ENCODE measurements around the gene MACROD2. TPM values are rescaled to one million over a fixed set of nuclear protein-coding genes. Genes with fewer than 3 reads are reported as not detected.

The MACROD2 gene
- total RNA-seq, 1 donor from 2014 or later: not detected

DNA sequence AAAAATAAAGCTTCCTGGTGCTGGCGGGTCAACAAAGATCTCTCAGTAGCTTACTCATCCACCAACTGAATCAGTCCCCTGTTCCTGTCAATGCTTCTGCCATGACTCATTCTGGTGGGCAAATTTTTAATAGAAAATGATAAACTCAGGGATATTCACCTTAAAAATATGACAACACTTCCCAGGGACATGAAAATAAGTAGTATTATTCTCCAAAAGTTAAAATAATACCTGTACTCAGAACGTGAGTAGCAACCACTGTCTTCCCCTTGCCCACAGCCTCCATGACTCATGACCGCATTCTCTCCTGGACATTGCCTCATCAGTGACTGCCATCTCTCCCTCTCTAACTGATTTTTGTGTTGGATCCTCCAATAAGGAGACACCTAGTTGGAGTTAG is 2025.7 kb downstream of the MACROD2 start:
- intact Hi-C loops (cut with micrococcal nuclease): no loop called here
- DNase-seq (ENCODE audit: low spot score): no peak
- H3K4me3 Mint-ChIP-seq: no peak overlapping the region
- H3K36me3 Mint-ChIP-seq (ENCODE audit: low read depth): no peaks in the 10 kb centered on the region
- no peaks in the 10 kb centered on the region for H3K27me3 Mint-ChIP-seq (ENCODE audit: insufficient read depth)
- H3K4me1 Mint-ChIP-seq (ENCODE audit: low read depth): no peaks in the 10 kb centered on the region
- H3K27ac Mint-ChIP-seq: no peak overlapping the region
- peaks cover 7% of the 10 kb centered on the region for H3K9me3 Mint-ChIP-seq

DNA sequence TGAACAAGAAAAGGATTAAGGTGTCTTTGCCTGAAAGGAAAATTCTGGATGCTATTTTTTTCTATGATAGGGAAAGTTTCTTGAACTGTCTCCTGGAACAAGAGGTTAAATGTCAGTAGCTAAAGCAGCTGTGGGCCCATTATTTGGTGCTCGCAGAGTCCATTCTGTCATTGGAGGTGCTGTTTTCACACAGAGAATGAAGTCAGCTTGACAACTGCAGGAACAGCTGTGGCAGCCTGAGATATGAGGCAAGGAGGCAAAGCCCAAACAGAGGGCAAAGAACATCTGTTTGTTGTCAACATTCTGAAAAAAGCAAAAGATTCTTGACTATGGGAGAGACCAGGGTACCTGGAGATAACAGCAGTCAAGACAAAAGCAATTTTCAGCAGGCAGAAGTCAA is 2029.8 kb downstream of the MACROD2 start:
- H3K36me3 Mint-ChIP-seq (ENCODE audit: low read depth): no peaks in the 10 kb centered on the region
- H3K27ac Mint-ChIP-seq: no peak overlapping the region
- intact Hi-C loops (cut with micrococcal nuclease): no loop called here
- no peaks in the 10 kb centered on the region for H3K27me3 Mint-ChIP-seq (ENCODE audit: insufficient read depth)
- H3K4me3 Mint-ChIP-seq: no peak overlapping the region
- H3K9me3 Mint-ChIP-seq: peaks cover 8% of the 10 kb centered on the region
- no peaks in the 10 kb centered on the region for H3K4me1 Mint-ChIP-seq (ENCODE audit: low read depth)
- DNase-seq (ENCODE audit: low spot score): no peak

DNA sequence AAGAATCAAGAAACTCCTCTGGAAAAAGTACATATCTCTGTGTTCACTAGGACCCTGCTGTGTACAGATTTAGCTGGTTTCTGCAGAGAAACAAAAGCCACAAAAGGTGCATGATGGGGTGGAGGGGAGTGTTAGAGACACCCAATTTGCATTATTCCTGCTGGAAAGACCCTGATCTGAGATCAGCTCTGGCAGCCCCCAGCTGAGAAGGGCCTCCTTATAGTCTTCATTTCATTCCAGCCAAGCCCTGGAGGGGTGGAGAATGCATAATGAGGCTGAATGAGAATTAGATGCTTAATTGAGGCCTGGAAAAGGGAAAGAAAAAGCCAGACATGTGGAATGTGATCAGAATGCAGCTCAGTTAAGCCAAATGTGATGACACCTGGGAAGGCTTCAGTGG is 2032.4 kb downstream of the MACROD2 start:
- no peaks in the 10 kb centered on the region for H3K4me1 Mint-ChIP-seq (ENCODE audit: low read depth)
- intact Hi-C loops (cut with micrococcal nuclease): no loop called here

DNA sequence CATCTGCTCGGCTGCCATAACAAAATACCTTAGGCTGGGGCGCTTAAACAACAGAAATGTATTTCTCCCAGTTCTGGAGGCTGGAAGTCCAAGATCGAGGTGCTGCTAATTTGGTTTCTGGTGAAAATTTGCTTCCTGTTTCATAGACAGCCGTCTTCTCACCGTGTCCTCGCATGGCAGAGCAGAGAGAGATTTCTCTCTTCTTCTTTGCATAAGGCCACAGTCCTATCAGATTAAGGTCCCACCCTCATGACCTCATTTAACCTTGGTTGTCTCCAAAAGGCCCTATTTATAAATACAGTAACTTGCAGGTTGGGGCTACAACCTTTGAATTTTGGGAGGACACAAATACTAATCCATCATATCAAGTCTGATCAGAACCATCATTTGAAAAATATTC is 2033.6 kb downstream of the MACROD2 start:
- H3K9me3 Mint-ChIP-seq: peaks cover 5% of the 10 kb centered on the region
- no peak overlapping the region for H3K27ac Mint-ChIP-seq
- H3K4me3 Mint-ChIP-seq: no peak overlapping the region
- H3K27me3 Mint-ChIP-seq (ENCODE audit: insufficient read depth): no peaks in the 10 kb centered on the region
- H3K36me3 Mint-ChIP-seq (ENCODE audit: low read depth): no peaks in the 10 kb centered on the region
- H3K4me1 Mint-ChIP-seq (ENCODE audit: low read depth): no peaks in the 10 kb centered on the region
- intact Hi-C loops (cut with micrococcal nuclease): no loop called here
- DNase-seq (ENCODE audit: low spot score): no peak

More for the DNA sequence above, 2032.4 kb downstream of the MACROD2 start:
- no peak for DNase-seq (ENCODE audit: low spot score)
- Mint-ChIP-seq H3K27me3 (ENCODE audit: insufficient read depth) (no peaks in the 10 kb centered on the region), H3K9me3 (peaks cover 9% of the 10 kb centered on the region), H3K36me3 (ENCODE audit: low read depth) (no peaks in the 10 kb centered on the region), H3K27ac (no peak overlapping the region), H3K4me3 (no peak overlapping the region)

DNA sequence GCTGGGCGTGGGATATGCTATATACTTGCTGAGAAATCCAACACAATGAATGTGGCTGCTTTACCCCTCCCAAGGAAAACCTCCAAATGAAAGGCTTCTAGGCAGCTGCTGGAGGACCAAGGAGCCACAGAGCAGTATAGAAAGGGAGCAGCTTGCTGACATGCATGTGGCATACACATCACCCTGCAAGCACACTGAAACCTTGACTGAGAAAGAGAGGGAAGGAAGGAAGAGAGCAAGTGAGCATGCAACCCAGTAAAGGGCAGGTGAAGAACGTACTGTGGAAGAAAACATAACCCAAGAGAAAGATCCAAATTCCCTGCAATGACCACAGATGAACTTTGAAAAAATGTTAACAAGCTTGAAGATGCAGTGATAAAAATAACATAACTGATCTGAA is 2034.9 kb downstream of the MACROD2 start:
- Mint-ChIP-seq H3K27ac (no peak overlapping the region), H3K36me3 (ENCODE audit: low read depth) (no peaks in the 10 kb centered on the region), H3K9me3 (peaks cover 5% of the 10 kb centered on the region), H3K4me3 (no peak overlapping the region), H3K4me1 (ENCODE audit: low read depth) (no peaks in the 10 kb centered on the region), H3K27me3 (ENCODE audit: insufficient read depth) (no peaks in the 10 kb centered on the region)
- intact Hi-C loops (cut with micrococcal nuclease): no loop called here
- DNase-seq (ENCODE audit: low spot score): no peak

DNA sequence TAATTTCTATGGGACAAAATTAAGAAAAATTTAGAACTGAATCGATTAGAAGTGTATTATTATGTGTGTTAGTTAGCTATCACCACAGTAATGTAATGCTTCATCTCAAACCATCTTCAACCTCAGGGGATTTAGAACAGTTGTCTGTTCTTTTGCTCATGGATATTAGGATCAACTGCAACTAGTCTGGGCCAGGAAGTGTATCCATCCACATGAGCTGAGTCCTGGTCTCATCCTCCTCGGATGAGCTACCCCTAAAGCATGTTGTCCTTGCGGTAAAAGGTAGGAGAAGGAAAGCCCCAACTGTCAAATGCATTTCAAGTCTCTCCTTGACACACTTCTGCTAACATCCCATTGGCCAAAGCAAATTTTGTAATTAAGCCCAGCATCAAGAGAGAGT is 2040.3 kb downstream of the MACROD2 start:
- intact Hi-C loops (cut with micrococcal nuclease): no loop called here
- H3K27me3 Mint-ChIP-seq (ENCODE audit: insufficient read depth): no peaks in the 10 kb centered on the region
- H3K4me3 Mint-ChIP-seq: no peak overlapping the region
- H3K9me3 Mint-ChIP-seq: no peaks in the 10 kb centered on the region
- no peak overlapping the region for H3K27ac Mint-ChIP-seq
- H3K4me1 Mint-ChIP-seq (ENCODE audit: low read depth): no peaks in the 10 kb centered on the region
- H3K36me3 Mint-ChIP-seq (ENCODE audit: low read depth): no peaks in the 10 kb centered on the region
- no peak for DNase-seq (ENCODE audit: low spot score)

DNA sequence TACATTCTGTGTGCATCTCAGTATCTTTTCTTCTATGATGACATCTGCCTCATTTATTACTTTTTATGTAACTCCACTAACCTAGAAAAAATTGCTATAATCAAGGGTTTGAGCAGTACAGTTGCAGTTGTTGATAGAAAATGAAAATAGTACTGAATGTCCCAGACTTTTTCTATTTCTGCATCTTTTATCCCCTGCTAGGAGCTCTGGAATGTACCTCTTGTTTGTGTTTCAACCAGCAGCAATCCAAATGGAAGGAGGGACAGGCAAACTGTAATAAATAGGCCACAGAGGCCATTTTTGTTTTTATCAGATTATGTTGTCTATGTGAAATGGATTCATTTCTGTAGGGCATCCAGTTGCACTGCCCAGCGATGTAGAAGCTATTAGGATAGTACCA is 2041.0 kb downstream of the MACROD2 start:
- intact Hi-C loops (cut with micrococcal nuclease): no loop called here
- DNase-seq (ENCODE audit: low spot score): no peak
- H3K27me3 Mint-ChIP-seq (ENCODE audit: insufficient read depth): no peaks in the 10 kb centered on the region
- no peak overlapping the region for H3K4me3 Mint-ChIP-seq
- no peaks in the 10 kb centered on the region for H3K36me3 Mint-ChIP-seq (ENCODE audit: low read depth)
- no peaks in the 10 kb centered on the region for H3K9me3 Mint-ChIP-seq
- H3K4me1 Mint-ChIP-seq (ENCODE audit: low read depth): no peaks in the 10 kb centered on the region
- no peak overlapping the region for H3K27ac Mint-ChIP-seq

DNA sequence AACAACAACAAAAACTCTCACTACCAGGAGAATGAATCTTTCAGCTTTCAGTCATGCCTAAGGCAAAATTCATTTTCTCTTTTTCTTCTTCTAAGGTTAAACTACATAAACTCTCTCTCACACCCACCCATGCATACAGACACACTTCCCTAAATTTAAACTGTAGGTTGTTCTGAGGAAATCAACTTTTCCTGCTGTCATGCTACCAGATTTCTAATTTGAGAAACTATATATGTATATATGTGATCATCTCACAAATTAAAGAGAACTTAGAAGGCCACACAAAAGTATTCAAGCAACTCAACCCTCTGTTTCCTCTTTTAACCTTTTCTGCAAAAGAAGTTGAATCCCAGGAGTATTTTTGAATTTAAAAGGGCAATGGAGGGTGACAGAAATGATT is 2045.4 kb downstream of the MACROD2 start:
- Mint-ChIP-seq H3K27ac (no peak overlapping the region), H3K9me3 (no peaks in the 10 kb centered on the region), H3K4me1 (ENCODE audit: low read depth) (no peaks in the 10 kb centered on the region), H3K4me3 (no peak overlapping the region), H3K36me3 (ENCODE audit: low read depth) (no peaks in the 10 kb centered on the region), H3K27me3 (ENCODE audit: insufficient read depth) (no peaks in the 10 kb centered on the region)
- no peak for DNase-seq (ENCODE audit: low spot score)
- intact Hi-C loops (cut with micrococcal nuclease): no loop called here

DNA sequence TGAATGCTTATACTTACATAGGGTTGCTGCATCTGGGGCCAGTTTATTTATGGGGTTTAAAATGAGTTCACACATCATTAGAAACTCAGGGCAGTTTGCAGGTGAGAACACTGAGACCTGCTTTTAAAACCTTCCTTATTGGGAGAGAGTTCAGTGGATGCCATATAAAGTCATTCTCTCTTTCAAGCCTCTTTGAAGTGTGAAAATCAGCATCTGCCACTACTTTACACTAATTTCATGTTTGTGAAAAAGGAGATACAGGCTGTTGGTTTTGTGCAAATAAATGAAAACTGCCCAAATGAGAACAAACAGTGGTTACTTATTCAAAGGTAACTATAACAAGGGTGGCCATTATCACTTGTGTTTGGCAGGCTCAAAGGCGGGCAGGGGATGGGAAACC is 2047.4 kb downstream of the MACROD2 start:
- Mint-ChIP-seq H3K27ac (no peak overlapping the region), H3K4me3 (no peak overlapping the region), H3K36me3 (ENCODE audit: low read depth) (no peaks in the 10 kb centered on the region), H3K27me3 (ENCODE audit: insufficient read depth) (no peaks in the 10 kb centered on the region), H3K9me3 (no peaks in the 10 kb centered on the region), H3K4me1 (ENCODE audit: low read depth) (no peaks in the 10 kb centered on the region)
- no peak for DNase-seq (ENCODE audit: low spot score)
- intact Hi-C loops (cut with micrococcal nuclease): no loop called here

DNA sequence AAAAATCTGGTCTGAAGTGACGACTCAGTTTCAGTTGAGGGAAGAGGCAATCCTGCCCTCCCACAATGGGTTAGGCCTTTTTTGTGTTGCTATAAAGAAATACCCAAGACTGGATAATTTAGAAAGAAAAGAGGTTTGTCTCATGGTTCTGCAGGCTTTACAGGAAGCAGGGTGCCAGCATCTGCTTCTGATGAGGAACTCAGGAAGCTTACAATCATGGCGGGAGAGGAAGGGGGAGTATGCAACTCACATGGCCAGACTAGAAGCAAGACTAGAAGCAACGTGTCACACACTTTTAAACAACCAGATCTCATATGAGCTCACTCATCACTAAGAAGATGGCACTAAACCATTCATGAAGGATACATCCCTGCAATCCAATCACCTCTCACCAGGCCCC is 2048.6 kb downstream of the MACROD2 start:
- Mint-ChIP-seq H3K4me1 (ENCODE audit: low read depth) (no peaks in the 10 kb centered on the region), H3K27me3 (ENCODE audit: insufficient read depth) (no peaks in the 10 kb centered on the region), H3K27ac (no peak overlapping the region), H3K36me3 (ENCODE audit: low read depth) (no peaks in the 10 kb centered on the region), H3K9me3 (no peaks in the 10 kb centered on the region), H3K4me3 (no peak overlapping the region)
- intact Hi-C loops (cut with micrococcal nuclease): no loop called here
- DNase-seq (ENCODE audit: low spot score): no peak

DNA sequence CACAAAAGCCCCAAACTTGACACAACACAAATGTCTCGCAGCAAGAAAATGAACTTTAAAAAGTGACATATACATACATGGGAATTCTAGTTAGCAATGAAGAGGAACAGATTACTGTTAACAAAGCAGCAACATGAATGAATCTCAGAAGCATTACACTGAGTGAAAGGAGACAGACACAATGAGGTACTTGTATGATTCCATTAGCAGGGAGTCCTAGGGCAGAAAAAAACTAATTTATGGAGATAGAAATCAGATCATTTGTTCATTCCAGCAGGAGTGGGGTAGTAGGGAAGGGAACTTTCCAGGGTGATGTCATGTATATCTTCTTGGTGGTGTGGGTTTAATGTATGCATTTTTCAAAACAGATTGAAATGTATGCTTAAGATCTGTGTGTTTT is 2053.6 kb downstream of the MACROD2 start:
- H3K4me1 Mint-ChIP-seq (ENCODE audit: low read depth): no peaks in the 10 kb centered on the region
- H3K27ac Mint-ChIP-seq: no peak overlapping the region
- H3K4me3 Mint-ChIP-seq: no peak overlapping the region
- no peak for DNase-seq (ENCODE audit: low spot score)
- intact Hi-C loops (cut with micrococcal nuclease): no loop called here
- no peaks in the 10 kb centered on the region for H3K36me3 Mint-ChIP-seq (ENCODE audit: low read depth)
- no peaks in the 10 kb centered on the region for H3K9me3 Mint-ChIP-seq
- no peaks in the 10 kb centered on the region for H3K27me3 Mint-ChIP-seq (ENCODE audit: insufficient read depth)

DNA sequence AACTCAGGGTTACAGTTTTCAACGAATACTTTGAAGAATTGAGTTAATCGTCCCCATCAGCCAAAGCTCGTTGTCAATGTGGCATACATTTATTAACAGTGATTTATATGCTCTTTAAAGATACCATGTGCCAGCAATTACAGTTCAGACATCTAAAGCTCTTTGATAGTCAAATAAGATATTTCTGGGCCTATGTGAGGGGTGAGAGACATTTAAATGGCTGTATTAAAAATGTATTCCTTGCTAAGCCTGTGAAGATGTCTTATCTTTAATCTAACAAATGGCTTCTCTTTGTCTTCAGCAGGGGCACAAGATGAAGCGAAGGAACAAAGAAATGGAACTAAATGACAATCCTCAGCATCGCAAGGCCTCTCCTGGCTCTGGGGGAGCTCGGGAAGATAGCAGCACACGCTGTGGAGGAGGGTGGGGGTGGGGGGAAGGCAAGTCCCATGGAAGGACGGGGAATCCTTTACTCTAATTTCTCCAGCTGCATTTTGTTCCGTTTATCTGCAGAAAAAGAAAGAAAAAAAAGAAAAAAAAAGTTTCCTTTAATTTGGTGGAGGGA is 2054.3 kb downstream of the MACROD2 start:
- Mint-ChIP-seq H3K27me3 (ENCODE audit: insufficient read depth) (no peaks in the 10 kb centered on the region), H3K27ac (no peak overlapping the region), H3K4me3 (no peak overlapping the region), H3K36me3 (ENCODE audit: low read depth) (no peaks in the 10 kb centered on the region), H3K4me1 (ENCODE audit: low read depth) (no peaks in the 10 kb centered on the region), H3K9me3 (no peaks in the 10 kb centered on the region)
- intact Hi-C loops (cut with micrococcal nuclease): no loop called here
- DNase-seq (ENCODE audit: low spot score): no peak

DNA sequence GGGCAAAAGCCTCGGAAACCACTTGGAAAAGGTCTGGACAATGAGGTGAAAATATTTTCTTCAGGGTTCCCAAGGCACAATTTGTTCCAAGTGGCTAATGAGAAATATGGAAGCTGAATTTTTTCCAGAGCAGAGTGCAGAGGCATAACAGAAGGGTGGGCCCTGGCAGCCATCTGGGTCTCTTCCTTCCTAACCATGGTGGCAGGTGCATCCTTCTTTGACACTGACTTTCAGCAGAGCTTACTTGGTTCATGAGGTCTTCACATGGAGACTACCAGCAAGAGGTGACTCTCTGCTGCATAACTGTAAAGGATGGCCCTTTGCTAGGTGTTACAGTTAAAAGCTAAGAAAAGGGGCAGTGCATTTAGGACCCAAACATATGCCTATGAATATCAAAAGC is 2055.1 kb downstream of the MACROD2 start:
- Mint-ChIP-seq H3K4me1 (ENCODE audit: low read depth) (no peaks in the 10 kb centered on the region), H3K4me3 (no peak overlapping the region), H3K27me3 (ENCODE audit: insufficient read depth) (no peaks in the 10 kb centered on the region), H3K27ac (no peak overlapping the region), H3K36me3 (ENCODE audit: low read depth) (no peaks in the 10 kb centered on the region), H3K9me3 (no peaks in the 10 kb centered on the region)
- intact Hi-C loops (cut with micrococcal nuclease): no loop called here
- DNase-seq (ENCODE audit: low spot score): no peak

DNA sequence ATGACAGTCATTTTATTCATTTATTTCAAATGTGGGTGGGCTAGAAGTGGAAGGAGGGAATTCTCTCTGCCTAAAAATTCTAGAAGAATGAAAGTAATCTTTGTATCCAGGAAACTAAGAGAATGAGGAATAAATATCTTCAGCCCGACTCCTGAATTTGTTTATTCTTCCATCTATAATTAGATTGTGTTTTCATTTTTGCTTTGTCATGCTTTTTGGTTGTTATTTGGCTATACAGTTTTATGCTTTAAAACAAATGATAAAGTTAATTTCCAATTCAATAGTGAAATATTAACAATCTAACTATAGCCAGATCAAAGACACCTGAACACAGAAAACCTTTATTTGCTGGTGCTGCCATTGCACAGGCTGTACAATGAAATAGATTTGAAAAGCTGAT is 2056.7 kb downstream of the MACROD2 start:
- Mint-ChIP-seq H3K27me3 (ENCODE audit: insufficient read depth) (no peaks in the 10 kb centered on the region), H3K36me3 (ENCODE audit: low read depth) (no peaks in the 10 kb centered on the region), H3K4me3 (no peak overlapping the region), H3K9me3 (no peaks in the 10 kb centered on the region), H3K27ac (no peak overlapping the region), H3K4me1 (ENCODE audit: low read depth) (no peaks in the 10 kb centered on the region)
- DNase-seq (ENCODE audit: low spot score): no peak
- intact Hi-C loops (cut with micrococcal nuclease): no loop called here
